ENCODE data around the gene SMIM32. TPM values are rescaled to one million over a fixed set of nuclear protein-coding genes. Genes with fewer than 3 reads are reported as not detected.

Gene SMIM32
- total and polyA plus RNA-seq, 2 donors (not counting 1 experiment from before 2014, with no cell fraction given) = not detected

GRCh38 chr5:136190091-136190720, 2.8 kb downstream of the SMIM32 start:
- Histone ChIP-seq H3K9me3 (ENCODE audit: control extremely low read depth in 1 of 3, control insufficient read depth in 2 of 3, insufficient read depth in 1 of 3, low read length in 2 of 3) (peaks cover 0 to 5% (median 0%) of the 10 kb centered on the region in 3 donors), H3K9ac (ENCODE audit: low read length) (no peak overlapping the region), H3K27me3 (replicated peaks in 1 of 4; ENCODE audit: control extremely low read depth in 1 of 4, control insufficient read depth in 3 of 4, insufficient read depth in 4 of 4, low read length in 3 of 4) (peaks cover 0 to 38% (median 6%) of the 10 kb centered on the region in 4 experiments), H4K20me1 (ENCODE audit: control insufficient read depth, insufficient read depth, low read length, poor library complexity, severe bottlenecking) (no peaks in the 10 kb centered on the region), H3K4me3 (ENCODE audit: control extremely low read depth in 1 of 5, extremely low read depth in 1 of 5, insufficient read depth in 1 of 5, low read depth in 2 of 5, low read length in 4 of 5) (no peak overlapping the region), H3K27ac (ENCODE audit: low read length in 2 of 2) (no peak overlapping the region), H3K4me1 (ENCODE audit: control insufficient read depth in 2 of 2, insufficient read depth in 2 of 2, low read length in 2 of 2) (peaks cover 0 to 3% of the 10 kb centered on the region in 2 donors), H3K36me3 (replicated peaks in 1 of 2; ENCODE audit: control extremely low read depth in 1 of 2, control insufficient read depth in 1 of 2, extremely low read depth in 1 of 2, insufficient read depth in 2 of 2, low read length in 1 of 2) (no peaks in the 10 kb centered on the region), H3K79me2 (ENCODE audit: control insufficient read depth, insufficient read depth, low read length) (no peaks in the 10 kb centered on the region), H2AFZ (ENCODE audit: insufficient read depth, low read depth, low read length, poor library complexity, severe bottlenecking) (no peak overlapping the region), H3K4me2 (replicated peaks; ENCODE audit: low read depth, low read length, poor library complexity, severe bottlenecking) (no peak overlapping the region)
- TF ChIP-seq, protein P1, sequence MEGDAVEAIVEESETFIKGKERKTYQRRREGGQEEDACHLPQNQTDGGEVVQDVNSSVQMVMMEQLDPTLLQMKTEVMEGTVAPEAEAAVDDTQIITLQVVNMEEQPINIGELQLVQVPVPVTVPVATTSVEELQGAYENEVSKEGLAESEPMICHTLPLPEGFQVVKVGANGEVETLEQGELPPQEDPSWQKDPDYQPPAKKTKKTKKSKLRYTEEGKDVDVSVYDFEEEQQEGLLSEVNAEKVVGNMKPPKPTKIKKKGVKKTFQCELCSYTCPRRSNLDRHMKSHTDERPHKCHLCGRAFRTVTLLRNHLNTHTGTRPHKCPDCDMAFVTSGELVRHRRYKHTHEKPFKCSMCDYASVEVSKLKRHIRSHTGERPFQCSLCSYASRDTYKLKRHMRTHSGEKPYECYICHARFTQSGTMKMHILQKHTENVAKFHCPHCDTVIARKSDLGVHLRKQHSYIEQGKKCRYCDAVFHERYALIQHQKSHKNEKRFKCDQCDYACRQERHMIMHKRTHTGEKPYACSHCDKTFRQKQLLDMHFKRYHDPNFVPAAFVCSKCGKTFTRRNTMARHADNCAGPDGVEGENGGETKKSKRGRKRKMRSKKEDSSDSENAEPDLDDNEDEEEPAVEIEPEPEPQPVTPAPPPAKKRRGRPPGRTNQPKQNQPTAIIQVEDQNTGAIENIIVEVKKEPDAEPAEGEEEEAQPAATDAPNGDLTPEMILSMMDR (IDR thresholded peaks at IDR 0.05) = no peak
- TF ChIP-seq EZH2 (IDR thresholded peaks at IDR 0.05; ENCODE audit: borderline replicate concordance, insufficient read depth, low read depth, low read length, poor library complexity, severe bottlenecking) = no peak
- WGBS (ENCODE audit: insufficient coverage) = 97% methylated on average over 5 of the region's 5 CpGs
- no peak for DNase-seq
- H3K27me3 Mint-ChIP-seq = peaks cover 35% of the 10 kb centered on the region
- ChIA-PET POLR2A (no interaction called here), CTCF (no interaction called here)
- no peak overlapping the region for H3K27ac Mint-ChIP-seq
- H3K4me3 Mint-ChIP-seq = no peak overlapping the region
- no peak for ATAC-seq (ENCODE audit: low read depth)
- intact Hi-C loops (cut with micrococcal nuclease) = no loop called here
- H3K9me3 Mint-ChIP-seq (ENCODE audit: insufficient read depth) = no peaks in the 10 kb centered on the region
- peaks cover 6% of the 10 kb centered on the region for H3K4me1 Mint-ChIP-seq

DNA sequence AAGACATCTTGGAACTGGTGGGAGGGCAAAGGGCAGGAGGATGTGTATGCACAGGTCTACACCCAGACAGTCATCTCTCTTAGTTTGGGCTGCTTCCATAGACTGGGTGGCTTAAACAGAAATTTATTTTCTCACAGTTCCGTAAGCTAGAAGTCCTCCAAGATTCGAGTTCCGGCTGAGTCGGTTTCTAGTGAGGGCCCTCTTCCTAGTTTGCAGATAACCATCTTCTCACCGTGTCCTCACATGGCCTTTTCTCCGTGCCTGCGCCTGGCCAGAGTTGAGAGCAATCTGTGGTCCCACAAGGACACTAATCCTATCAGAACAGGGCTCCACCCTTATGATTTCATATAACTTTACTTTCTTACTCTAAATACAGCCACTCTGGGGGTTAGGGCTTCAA, 4.1 kb downstream of the SMIM32 start:
- no peak overlapping the region for H3K27ac Mint-ChIP-seq
- no peak overlapping the region for H3K4me2 ChIP-seq (replicated peaks; ENCODE audit: low read depth, low read length, poor library complexity, severe bottlenecking)
- no peak overlapping the region for H2AFZ ChIP-seq (ENCODE audit: insufficient read depth, low read depth, low read length, poor library complexity, severe bottlenecking)
- 100% methylated on average over 4 of the region's 7 CpGs for WGBS (ENCODE audit: insufficient coverage)
- H4K20me1 ChIP-seq (ENCODE audit: control insufficient read depth, insufficient read depth, low read length, poor library complexity, severe bottlenecking) = no peaks in the 10 kb centered on the region
- H3K4me1 ChIP-seq (ENCODE audit: control insufficient read depth in 2 of 2, insufficient read depth in 2 of 2, low read length in 2 of 2) = peaks cover 0 to 3% of the 10 kb centered on the region in 2 donors
- intact Hi-C loops (cut with micrococcal nuclease) = no loop called here
- no peak overlapping the region for H3K27ac ChIP-seq (ENCODE audit: low read length in 2 of 2)
- H3K27me3 Mint-ChIP-seq = peaks cover 23% of the 10 kb centered on the region
- peaks cover 4% of the 10 kb centered on the region for H3K4me1 Mint-ChIP-seq
- TF ChIP-seq, protein P1 (IDR thresholded peaks at IDR 0.05) = no peak
- no peak for TF ChIP-seq EZH2 (IDR thresholded peaks at IDR 0.05; ENCODE audit: borderline replicate concordance, insufficient read depth, low read depth, low read length, poor library complexity, severe bottlenecking)
- peaks cover 0 to 5% (median 0%) of the 10 kb centered on the region in 3 donors for H3K9me3 ChIP-seq (ENCODE audit: control extremely low read depth in 1 of 3, control insufficient read depth in 2 of 3, insufficient read depth in 1 of 3, low read length in 2 of 3)
- no peak overlapping the region for H3K9ac ChIP-seq (ENCODE audit: low read length)
- H3K4me3 ChIP-seq (ENCODE audit: control extremely low read depth in 1 of 5, extremely low read depth in 1 of 5, insufficient read depth in 1 of 5, low read depth in 2 of 5, low read length in 4 of 5) = no peak overlapping the region
- no peaks in the 10 kb centered on the region for H3K36me3 ChIP-seq (replicated peaks in 1 of 2; ENCODE audit: control extremely low read depth in 1 of 2, control insufficient read depth in 1 of 2, extremely low read depth in 1 of 2, insufficient read depth in 2 of 2, low read length in 1 of 2)
- H3K9me3 Mint-ChIP-seq (ENCODE audit: insufficient read depth) = no peaks in the 10 kb centered on the region
- ChIA-PET CTCF (no interaction called here), POLR2A (no interaction called here)
- H3K27me3 ChIP-seq (replicated peaks in 1 of 4; ENCODE audit: control extremely low read depth in 1 of 4, control insufficient read depth in 3 of 4, insufficient read depth in 4 of 4, low read length in 3 of 4) = peaks cover 0 to 24% (median 5%) of the 10 kb centered on the region in 4 experiments
- H3K79me2 ChIP-seq (ENCODE audit: control insufficient read depth, insufficient read depth, low read length) = no peaks in the 10 kb centered on the region
- DNase-seq (no peak), ATAC-seq (ENCODE audit: low read depth) (no peak)
- H3K4me3 Mint-ChIP-seq = no peak overlapping the region

Measured in B cell (primary cell).